ENCODE measurements around the gene HBE1. TPM values are rescaled to one million over a fixed set of nuclear protein-coding genes. Genes with fewer than 3 reads are reported as not detected.

HBE1 gene
- total and polyA plus RNA-seq, 5 experiments from 2014 or later: not detected

- H3K27ac Mint-ChIP-seq: no peak overlapping the region
- no peak for DNase-seq
- H3K9me3 Mint-ChIP-seq: no peaks in the 10 kb centered on the region
- no peak for ATAC-seq
- H3K36me3 Mint-ChIP-seq: no peaks in the 10 kb centered on the region
- H3K4me3 Mint-ChIP-seq: no peak overlapping the region
- POLR2A ChIA-PET: no interaction called here
- peaks cover 0 to 30% (median 5%) of the 10 kb centered on the region in 5 donors for H3K27me3 Mint-ChIP-seq
- no peaks in the 10 kb centered on the region for H3K4me1 Mint-ChIP-seq
These were observed 22.8 kb downstream of the HBE1 start for GRCh38 chr11:5246772-5247471.

DNA sequence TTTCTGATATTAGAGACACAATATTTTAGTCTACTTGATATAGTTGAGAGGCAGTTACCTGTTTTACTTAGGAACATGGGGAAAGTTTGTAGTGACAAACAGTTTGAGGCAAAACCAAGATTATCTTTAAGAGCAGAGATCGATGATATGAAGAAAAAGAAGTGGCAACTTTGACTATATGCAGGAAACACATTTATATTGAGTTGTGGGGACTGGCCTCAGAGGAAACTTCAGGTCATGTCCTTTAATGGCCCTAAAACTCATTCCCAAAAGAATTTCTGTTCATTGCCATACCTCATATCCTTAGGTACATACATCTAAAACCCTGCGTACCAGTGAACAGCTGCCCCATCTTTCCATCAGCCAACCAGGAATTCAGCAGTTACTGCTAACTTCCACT is 24.6 kb downstream of the HBE1 start:
- Mint-ChIP-seq H3K36me3 (no peaks in the 10 kb centered on the region), H3K27me3 (peaks cover 0 to 23% (median 5%) of the 10 kb centered on the region in 5 donors), H3K4me3 (no peak overlapping the region), H3K27ac (no peak overlapping the region), H3K4me1 (no peaks in the 10 kb centered on the region), H3K9me3 (no peaks in the 10 kb centered on the region)
- DNase-seq (no peak), ATAC-seq (no peak)
- POLR2A ChIA-PET: no interaction called here

- no peaks in the 10 kb centered on the region for H3K9me3 Mint-ChIP-seq
These were observed 25.9 kb downstream of the HBE1 start for GRCh38 chr11:5243816-5244180.

DNA sequence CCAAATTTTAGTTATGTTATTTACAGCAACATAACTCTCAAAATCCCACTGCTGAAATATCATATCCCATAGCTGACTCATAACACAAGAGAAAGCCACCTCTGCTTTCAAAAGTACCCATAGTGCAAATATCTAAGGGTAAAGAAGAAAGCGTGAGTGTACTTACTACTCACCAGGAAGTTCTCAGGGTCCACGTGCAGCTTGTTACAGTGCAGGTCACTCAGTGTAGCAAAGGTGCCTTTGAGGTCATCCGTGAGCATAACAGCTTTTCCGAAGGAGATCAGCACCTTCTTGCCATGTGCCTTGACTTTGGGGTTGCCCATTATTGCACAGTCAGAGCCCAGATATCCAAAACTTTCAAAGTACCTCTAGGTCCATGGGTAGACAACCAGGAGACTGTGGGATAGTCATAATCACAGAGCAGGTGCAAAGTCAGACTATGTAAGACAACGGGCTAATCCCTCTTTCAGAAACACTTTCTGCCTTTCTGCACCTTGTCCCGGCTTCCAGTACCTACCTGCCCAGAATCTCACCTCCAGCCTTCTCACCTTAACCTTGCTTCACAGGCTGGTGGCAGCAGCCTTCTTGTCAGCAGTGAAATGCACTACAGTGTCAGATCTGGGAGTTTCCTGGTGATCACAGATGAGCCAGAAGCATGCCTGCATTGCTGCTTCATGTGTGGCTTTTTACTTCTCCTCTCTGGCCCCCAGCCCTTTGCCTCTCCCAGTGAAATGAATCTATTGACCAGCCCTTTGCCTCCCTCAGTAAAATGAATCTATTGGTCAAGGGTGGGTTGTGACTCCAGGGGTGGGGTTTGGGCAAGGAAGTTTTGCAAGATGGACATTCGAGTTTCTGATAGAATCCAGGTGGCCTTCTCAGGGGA is 26.6 kb downstream of the HBE1 start:
- peaks cover 0 to 21% (median 3%) of the 10 kb centered on the region in 5 donors for H3K27me3 Mint-ChIP-seq
- DNase-seq: no peak
- no peak for ATAC-seq
- no peaks in the 10 kb centered on the region for H3K36me3 Mint-ChIP-seq
- H3K27ac Mint-ChIP-seq: no peak overlapping the region
- POLR2A ChIA-PET: no interaction called here
- no peaks in the 10 kb centered on the region for H3K9me3 Mint-ChIP-seq
- no peak overlapping the region for H3K4me3 Mint-ChIP-seq
- H3K4me1 Mint-ChIP-seq: no peaks in the 10 kb centered on the region

More at GRCh38 chr11:5243816-5244180, 25.9 kb downstream of the HBE1 start:
- ATAC-seq (no peak), DNase-seq (no peak)
- Mint-ChIP-seq H3K36me3 (no peaks in the 10 kb centered on the region), H3K27me3 (peaks cover 0 to 22% (median 3%) of the 10 kb centered on the region in 5 donors), H3K27ac (no peak overlapping the region), H3K4me3 (no peak overlapping the region), H3K4me1 (no peaks in the 10 kb centered on the region)
- POLR2A ChIA-PET: no interaction called here

DNA sequence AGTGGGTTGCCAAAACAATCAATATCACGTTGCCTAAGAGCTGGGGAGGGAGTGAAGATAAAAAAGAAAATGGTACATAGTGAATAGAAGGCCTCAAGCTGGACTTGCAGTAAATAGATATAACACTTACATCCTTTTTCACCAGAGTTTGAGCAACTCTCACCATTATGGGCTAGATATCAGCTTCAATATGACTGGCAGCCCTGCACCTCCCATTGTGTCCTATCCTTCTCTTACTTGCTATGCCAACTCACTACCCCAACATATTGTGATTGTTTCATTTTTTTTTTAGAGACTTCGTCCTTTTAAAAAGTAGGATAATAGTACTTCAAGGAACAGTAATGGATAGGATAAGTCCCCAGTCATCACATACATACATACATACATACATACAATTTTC is 27.5 kb downstream of the HBE1 start:
- H3K4me1 Mint-ChIP-seq: no peaks in the 10 kb centered on the region
- H3K9me3 Mint-ChIP-seq: no peaks in the 10 kb centered on the region
- POLR2A ChIA-PET: no interaction called here
- H3K27ac Mint-ChIP-seq: no peak overlapping the region
- H3K27me3 Mint-ChIP-seq: peaks cover 1 to 29% (median 8%) of the 10 kb centered on the region in 5 donors
- DNase-seq (no peak), ATAC-seq (no peak)
- no peaks in the 10 kb centered on the region for H3K36me3 Mint-ChIP-seq
- H3K4me3 Mint-ChIP-seq: no peak overlapping the region

DNA sequence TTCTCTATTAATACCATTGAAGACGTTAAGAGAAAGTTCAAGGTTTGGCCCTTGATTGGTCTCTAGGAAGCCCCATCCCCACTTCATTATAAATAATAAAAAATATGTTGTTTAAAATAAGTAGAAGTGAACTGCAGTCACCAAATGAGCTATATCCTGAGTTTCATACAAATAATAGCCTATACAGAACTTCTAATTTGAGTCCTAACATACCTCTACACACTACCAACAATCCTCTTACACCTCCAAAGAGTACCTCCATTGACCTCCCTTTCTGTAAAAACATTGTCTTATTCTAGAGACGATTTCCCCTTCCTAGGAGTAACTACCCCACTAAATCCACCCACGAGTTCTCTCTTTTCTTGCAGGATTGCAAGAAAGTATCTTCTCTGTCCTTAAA is 28.3 kb downstream of the HBE1 start:
- no peak for ATAC-seq
- Mint-ChIP-seq H3K9me3 (no peaks in the 10 kb centered on the region), H3K27me3 (peaks cover 1 to 31% (median 9%) of the 10 kb centered on the region in 5 donors), H3K4me3 (no peak overlapping the region), H3K36me3 (no peaks in the 10 kb centered on the region), H3K27ac (no peak overlapping the region), H3K4me1 (no peaks in the 10 kb centered on the region)
- DNase-seq: no peak
- POLR2A ChIA-PET: no interaction called here

- Mint-ChIP-seq H3K36me3 (no peaks in the 10 kb centered on the region), H3K4me1 (no peaks in the 10 kb centered on the region), H3K27ac (no peak overlapping the region), H3K9me3 (no peaks in the 10 kb centered on the region), H3K27me3 (peaks cover 2 to 30% (median 9%) of the 10 kb centered on the region in 5 donors), H3K4me3 (no peak overlapping the region)
- no peak for DNase-seq
- ATAC-seq: no peak
- POLR2A ChIA-PET: no interaction called here
These were observed 29.3 kb downstream of the HBE1 start for GRCh38 chr11:5240458-5240857.

- Mint-ChIP-seq H3K27me3 (peaks cover 2 to 30% (median 9%) of the 10 kb centered on the region in 5 donors), H3K36me3 (no peaks in the 10 kb centered on the region), H3K9me3 (no peaks in the 10 kb centered on the region), H3K4me3 (no peak overlapping the region), H3K27ac (no peak overlapping the region), H3K4me1 (no peaks in the 10 kb centered on the region)
- ATAC-seq: no peak
- POLR2A ChIA-PET: no interaction called here
- DNase-seq: no peak
These were observed 29.7 kb downstream of the HBE1 start for GRCh38 chr11:5240056-5240455.

DNA sequence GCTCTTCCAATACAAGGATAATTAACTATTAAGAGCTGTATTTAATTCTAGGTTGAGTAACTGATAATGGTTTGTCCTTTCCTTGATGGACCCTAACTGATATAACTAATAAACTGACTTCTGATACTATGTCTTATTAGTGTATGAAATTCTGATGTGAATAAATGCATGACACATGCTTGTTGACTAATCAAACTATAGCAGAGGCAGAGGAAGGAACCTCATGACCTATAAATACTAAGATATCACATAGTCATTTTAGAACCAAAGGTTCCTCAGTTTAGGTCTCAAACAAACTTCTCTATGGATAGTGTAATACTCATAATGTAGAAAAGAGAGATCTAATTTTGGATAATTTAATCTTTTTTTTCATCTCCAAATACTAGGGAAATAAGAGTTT is 30.7 kb downstream of the HBE1 start:
- no peak overlapping the region for H3K27ac Mint-ChIP-seq
- H3K9me3 Mint-ChIP-seq: no peaks in the 10 kb centered on the region
- H3K4me3 Mint-ChIP-seq: no peak overlapping the region
- peaks cover 2 to 27% (median 6%) of the 10 kb centered on the region in 5 donors for H3K27me3 Mint-ChIP-seq
- H3K4me1 Mint-ChIP-seq: peaks cover 0 to 4% (median 1%) of the 10 kb centered on the region in 4 donors
- no peak for ATAC-seq
- H3K36me3 Mint-ChIP-seq: no peaks in the 10 kb centered on the region
- DNase-seq: no peak
- POLR2A ChIA-PET: no interaction called here

DNA sequence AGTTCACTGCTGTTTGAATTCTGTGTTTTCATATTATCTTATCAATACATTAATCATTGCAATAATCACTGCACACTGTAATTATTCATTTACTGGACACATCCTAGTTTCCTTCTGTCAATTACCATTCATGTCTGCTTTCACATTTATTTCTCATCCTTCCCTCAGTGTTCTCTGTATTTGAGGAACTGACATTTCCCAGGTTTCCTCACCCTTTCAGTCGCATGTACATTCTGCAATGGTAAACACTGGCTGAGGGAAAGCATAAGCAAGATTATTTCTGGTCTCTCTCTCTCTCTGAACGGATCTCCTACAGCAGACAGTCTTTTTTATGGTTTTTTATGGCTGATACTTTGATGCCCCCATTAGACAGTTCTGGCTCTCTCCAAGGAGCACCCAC is 31.3 kb downstream of the HBE1 start:
- Mint-ChIP-seq H3K4me3 (no peak overlapping the region), H3K27me3 (peaks cover 2 to 27% (median 6%) of the 10 kb centered on the region in 5 donors), H3K9me3 (no peaks in the 10 kb centered on the region), H3K36me3 (no peaks in the 10 kb centered on the region), H3K27ac (no peak overlapping the region), H3K4me1 (peaks cover 0 to 4% (median 1%) of the 10 kb centered on the region in 4 donors)
- no peak for DNase-seq
- ATAC-seq: no peak
- POLR2A ChIA-PET: no interaction called here

GRCh38 chr11:5237420-5237819 is 32.3 kb downstream of the HBE1 start:
- Mint-ChIP-seq H3K36me3 (no peaks in the 10 kb centered on the region), H3K27me3 (peaks cover 2 to 27% (median 6%) of the 10 kb centered on the region in 5 donors), H3K9me3 (no peaks in the 10 kb centered on the region), H3K4me3 (no peak overlapping the region), H3K4me1 (peaks cover 0 to 4% (median 1%) of the 10 kb centered on the region in 4 donors), H3K27ac (no peak overlapping the region)
- POLR2A ChIA-PET: no interaction called here
- ATAC-seq (no peak), DNase-seq (no peak)

DNA sequence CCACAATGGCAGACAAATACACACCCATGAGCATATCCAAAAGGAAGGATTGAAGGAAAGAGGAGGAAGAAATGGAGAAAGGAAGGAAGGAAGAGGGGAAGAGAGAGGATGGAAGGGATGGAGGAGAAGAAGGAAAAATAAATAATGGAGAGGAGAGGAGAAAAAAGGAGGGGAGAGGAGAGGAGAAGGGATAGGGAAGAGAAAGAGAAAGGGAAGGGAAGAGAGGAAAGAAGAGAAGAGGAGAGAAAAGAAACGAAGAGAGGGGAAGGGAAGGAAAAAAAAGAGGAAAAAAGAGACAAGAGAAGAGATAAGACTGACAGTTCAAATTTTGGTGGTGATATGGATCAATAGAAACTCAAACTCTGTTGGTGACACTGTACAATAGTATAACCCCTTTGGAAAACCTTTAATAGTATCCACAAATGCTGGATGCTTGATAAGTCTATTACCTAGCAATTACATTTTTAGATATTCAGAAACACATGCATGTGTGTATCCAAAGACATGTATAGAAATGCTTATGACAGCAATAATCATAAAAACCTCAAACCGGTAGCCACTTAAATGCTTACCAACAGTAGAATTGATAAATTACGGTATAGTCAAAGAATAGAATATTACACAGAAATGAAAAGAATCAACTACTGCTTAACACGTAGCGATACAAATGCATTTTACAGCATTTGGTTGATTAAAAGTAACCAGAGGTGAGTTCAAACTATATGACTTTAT is 34.2 kb downstream of the HBE1 start:
- Mint-ChIP-seq H3K9me3 (peaks cover 0 to 2% (median 0%) of the 10 kb centered on the region in 9 donors), H3K36me3 (no peaks in the 10 kb centered on the region), H3K27me3 (peaks cover under 1 to 27% (median 8%) of the 10 kb centered on the region in 5 donors), H3K4me1 (peaks cover 0 to 4% (median 1%) of the 10 kb centered on the region in 4 donors), H3K4me3 (no peak overlapping the region), H3K27ac (no peak overlapping the region)
- ATAC-seq (no peak), DNase-seq (no peak)
- POLR2A ChIA-PET: no interaction called here

DNA sequence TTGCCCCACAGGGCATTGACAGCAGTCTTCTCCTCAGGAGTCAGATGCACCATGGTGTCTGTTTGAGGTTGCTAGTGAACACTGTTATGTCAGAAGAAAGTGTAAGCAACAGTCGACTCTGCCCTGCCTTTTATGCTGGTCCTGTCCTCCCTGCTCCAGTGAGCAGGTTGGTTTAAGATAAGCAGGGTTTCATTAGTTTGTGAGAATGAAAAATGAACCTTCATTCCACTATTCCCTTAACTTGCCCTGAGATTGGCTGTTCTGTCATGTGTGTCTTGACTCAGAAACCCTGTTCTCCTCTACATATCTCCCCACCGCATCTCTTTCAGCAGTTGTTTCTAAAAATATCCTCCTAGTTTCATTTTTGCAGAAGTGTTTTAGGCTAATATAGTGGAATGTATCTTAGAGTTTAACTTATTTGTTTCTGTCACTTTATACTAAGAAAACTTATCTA is 35.3 kb downstream of the HBE1 start, which contains the start of gene HBD:
Gene HBD (minus strand): TSS at position 103 of the 454 bp plus-strand sequence. CDS start 50 bp downstream, at position 53.
- POLR2A ChIA-PET: no interaction called here
- ATAC-seq (no peak), DNase-seq (no peak)
- H3K27ac Mint-ChIP-seq: no peak within 1 kb of the TSS
- H3K4me3 Mint-ChIP-seq: no peak within 1 kb of the TSS
- peaks cover 0 to 4% (median 1%) of the 10 kb centered on the region in 4 donors for H3K4me1 Mint-ChIP-seq
- H3K27me3 Mint-ChIP-seq: peaks cover 1 to 27% (median 8%) of the 10 kb centered on the region in 5 donors
- H3K36me3 Mint-ChIP-seq: no peaks in the 10 kb centered on the region
- peaks cover 0 to 2% (median 0%) of the 10 kb centered on the region in 9 donors for H3K9me3 Mint-ChIP-seq

Data from naive thymus-derived CD8-positive, alpha-beta T cell (primary cell).